ENCODE data around the gene ASIP. TPM values are rescaled to one million over a fixed set of nuclear protein-coding genes. Genes with fewer than 3 reads are reported as not detected.
"Not testable (repeated sequence)": the region's sequence is repeated elsewhere in the genome, so short reads cannot be mapped to it uniquely, and the experiment has no call there.

Gene ASIP
- total RNA-seq, 4 donors from 2014 or later = 3.5 TPM; not detected in 3

DNA sequence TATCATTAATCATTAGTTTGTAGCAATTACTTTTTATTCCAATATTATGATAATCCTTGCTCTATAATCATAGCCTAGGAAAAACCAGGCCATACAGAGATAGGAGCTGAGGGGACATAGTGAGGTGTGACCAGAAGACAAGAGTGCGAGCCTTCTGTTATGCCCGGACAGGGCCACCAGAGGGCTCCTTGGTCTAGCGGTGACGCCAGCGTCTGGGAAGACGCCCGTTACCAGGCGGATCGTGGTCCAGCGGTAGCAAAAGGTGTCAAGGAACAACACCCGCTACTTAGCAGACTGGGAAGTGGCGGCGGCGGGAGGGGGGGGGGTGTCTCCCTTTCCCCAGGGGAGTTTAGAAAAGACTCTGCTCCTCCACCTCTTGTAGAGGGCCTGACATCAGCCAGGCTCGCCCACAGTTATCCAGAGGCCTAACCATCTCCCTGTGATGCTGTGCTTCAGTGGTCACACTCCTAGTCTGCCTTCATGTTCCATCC is 57.1 kb downstream of the ASIP start:
- Histone ChIP-seq H3K4me1 (peaks cover 0 to 22% (median 13%) of the 10 kb centered on the region in 3 donors), H3K36me3 (peaks cover 0 to 26% of the 10 kb centered on the region in 2 donors)
- not testable (repeated sequence) for ATAC-seq, H3K4me3 ChIP-seq, H3K27ac ChIP-seq, H3K27me3 ChIP-seq, H3K9me3 ChIP-seq
- 80% methylated on average over 1 of the region's 15 CpGs; no CpG with 5 or more reads in 1 of the 2 donors for WGBS, 2 donors (ENCODE audit: low coverage in 1 of 2)
- TF ChIP-seq, protein P1, sequence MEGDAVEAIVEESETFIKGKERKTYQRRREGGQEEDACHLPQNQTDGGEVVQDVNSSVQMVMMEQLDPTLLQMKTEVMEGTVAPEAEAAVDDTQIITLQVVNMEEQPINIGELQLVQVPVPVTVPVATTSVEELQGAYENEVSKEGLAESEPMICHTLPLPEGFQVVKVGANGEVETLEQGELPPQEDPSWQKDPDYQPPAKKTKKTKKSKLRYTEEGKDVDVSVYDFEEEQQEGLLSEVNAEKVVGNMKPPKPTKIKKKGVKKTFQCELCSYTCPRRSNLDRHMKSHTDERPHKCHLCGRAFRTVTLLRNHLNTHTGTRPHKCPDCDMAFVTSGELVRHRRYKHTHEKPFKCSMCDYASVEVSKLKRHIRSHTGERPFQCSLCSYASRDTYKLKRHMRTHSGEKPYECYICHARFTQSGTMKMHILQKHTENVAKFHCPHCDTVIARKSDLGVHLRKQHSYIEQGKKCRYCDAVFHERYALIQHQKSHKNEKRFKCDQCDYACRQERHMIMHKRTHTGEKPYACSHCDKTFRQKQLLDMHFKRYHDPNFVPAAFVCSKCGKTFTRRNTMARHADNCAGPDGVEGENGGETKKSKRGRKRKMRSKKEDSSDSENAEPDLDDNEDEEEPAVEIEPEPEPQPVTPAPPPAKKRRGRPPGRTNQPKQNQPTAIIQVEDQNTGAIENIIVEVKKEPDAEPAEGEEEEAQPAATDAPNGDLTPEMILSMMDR (IDR thresholded peaks at IDR 0.05) = peak in 3 of 4 experiments; percentile 30 to 40 (median 38)

DNA sequence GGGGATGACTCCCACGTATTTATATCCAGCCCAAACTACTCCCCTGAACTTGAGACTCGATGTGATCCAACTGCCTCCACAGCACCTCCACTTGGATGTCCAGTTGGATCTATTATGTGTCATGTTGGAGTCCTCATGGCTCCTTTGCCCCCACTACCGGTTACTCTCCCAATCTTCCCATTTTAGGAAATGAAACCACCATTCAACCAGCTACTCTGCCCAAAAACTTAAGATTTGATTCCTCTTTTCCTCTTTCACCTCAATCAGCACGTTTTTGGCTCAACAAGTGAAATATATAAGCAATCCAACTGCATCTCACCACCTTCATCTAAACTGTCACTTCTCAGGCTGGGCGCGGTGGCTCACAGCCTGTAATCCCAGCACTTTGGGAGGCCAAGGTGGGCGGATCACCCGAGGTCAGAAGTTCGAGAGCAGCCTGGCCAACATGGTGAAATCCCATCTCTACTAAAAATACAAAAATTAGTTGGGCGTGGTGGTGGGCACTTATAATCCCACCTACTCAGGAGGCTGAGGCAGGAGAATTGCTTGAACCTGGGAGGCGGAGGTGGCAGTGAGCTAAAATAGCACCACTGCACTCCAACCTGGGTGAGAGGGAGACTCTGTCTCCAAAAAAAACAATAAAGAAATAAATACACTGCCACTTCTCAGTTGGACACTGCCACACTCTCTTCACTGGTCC is 58.5 kb downstream of the ASIP start:
- no peak overlapping the region for H3K4me3 ChIP-seq
- TF ChIP-seq POLR2AphosphoS5 (IDR thresholded peaks at IDR 0.05) = no peak
- TF ChIP-seq EP300 (IDR thresholded peaks at IDR 0.05) = no peak
- TF ChIP-seq, protein P1 (IDR thresholded peaks at IDR 0.05) = no peak
- TF ChIP-seq POLR2A (IDR thresholded peaks at IDR 0.05) = no peak
- ATAC-seq = no peak
- 78 to 96% methylated on average over 6 to 10 of the region's 11 CpGs for WGBS, 2 donors (ENCODE audit: low coverage in 1 of 2)
- no peaks in the 10 kb centered on the region for H3K27me3 ChIP-seq
- peaks cover 0 to 13% of the 10 kb centered on the region in 2 donors for H3K36me3 ChIP-seq
- H3K27ac ChIP-seq = no peak overlapping the region
- no peaks in the 10 kb centered on the region for H3K9me3 ChIP-seq
- H3K4me1 ChIP-seq = peaks cover 0 to 27% (median 13%) of the 10 kb centered on the region in 3 donors

DNA sequence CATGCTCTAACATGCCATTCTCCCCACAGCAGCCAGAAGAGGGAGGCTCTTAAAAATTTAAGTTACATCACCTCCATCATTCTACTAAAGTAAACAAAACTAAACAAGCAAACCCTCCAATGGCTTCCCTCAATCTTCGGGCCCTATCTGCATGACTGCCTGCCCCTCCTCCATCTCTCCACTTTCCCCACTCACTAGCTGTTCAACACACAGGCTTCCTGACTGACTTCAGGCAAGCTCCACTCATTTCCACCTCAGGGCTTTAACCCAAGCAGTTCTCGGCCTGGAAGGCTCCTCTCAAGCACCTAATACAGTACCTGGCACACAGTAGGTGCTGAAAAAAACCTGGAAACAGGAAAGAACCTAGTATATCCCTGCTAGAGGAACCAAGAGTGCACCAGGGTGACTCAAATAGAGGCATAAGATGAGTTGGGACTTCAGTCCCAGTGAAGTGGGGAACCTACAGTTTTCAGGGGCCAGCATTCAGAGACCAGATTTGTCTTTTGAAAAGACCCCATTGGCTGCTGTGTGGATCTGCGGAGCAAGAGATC is 59.1 kb downstream of the ASIP start:
- TF ChIP-seq POLR2AphosphoS5 (IDR thresholded peaks at IDR 0.05) (no peak), POLR2A (IDR thresholded peaks at IDR 0.05) (no peak), EP300 (IDR thresholded peaks at IDR 0.05) (no peak)
- TF ChIP-seq, protein P1 (IDR thresholded peaks at IDR 0.05) = no peak
- H3K4me1 ChIP-seq = peaks cover 0 to 27% (median 13%) of the 10 kb centered on the region in 3 donors
- H3K27me3 ChIP-seq = no peaks in the 10 kb centered on the region
- H3K4me3 ChIP-seq = no peak overlapping the region
- WGBS, 2 donors (ENCODE audit: low coverage in 1 of 2) = 80 to 100% methylated on average over 1 to 2 of the region's 3 CpGs
- no peak for ATAC-seq
- H3K36me3 ChIP-seq = peaks cover 0 to 6% of the 10 kb centered on the region in 2 donors
- H3K27ac ChIP-seq = no peak overlapping the region
- H3K9me3 ChIP-seq = no peaks in the 10 kb centered on the region

DNA sequence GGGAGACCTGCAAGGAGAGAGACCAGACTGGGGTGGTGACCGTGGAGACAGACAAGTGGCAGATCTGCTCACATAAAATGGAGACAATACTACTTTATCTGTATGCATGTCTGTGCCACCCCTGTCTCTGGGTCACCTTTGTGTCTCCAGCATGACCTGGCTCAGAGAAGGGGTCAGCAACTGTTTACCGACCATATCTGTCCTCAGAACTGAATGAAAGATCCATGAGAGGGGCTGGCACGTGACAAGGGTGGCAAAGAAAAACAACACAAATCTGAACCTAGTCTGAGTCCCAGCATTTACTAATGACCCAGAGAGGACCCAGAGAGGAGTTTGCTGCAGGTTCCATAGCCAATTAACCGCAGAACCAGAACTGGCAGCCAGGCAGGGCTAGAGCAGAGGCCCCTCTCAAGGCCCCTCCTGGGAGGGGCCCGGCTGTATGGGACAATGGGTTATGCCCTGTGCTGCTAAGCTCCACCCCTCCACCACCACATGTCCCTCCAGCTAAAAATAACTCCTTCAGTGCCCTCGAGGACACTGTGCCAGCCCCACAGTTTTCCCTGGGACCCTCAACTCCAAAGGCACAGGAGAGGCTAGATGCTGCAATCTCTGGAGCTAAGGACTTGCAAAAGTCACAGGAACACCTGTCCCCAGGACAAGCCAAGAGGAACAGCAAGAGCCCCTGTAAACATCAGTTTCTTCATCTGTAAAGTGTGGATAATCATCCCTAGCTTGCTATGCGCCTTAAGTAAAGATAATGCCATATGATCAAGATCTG is 59.8 kb downstream of the ASIP start:
- no peaks in the 10 kb centered on the region for H3K36me3 ChIP-seq
- no peaks in the 10 kb centered on the region for H3K27me3 ChIP-seq
- H3K4me3 ChIP-seq = no peak overlapping the region
- 62 to 83% methylated on average over 1 to 3 of the region's 7 CpGs for WGBS, 2 donors (ENCODE audit: low coverage in 1 of 2)
- peaks cover 0 to 27% (median 13%) of the 10 kb centered on the region in 3 donors for H3K4me1 ChIP-seq
- no peaks in the 10 kb centered on the region for H3K9me3 ChIP-seq
- TF ChIP-seq, protein P1 (IDR thresholded peaks at IDR 0.05) = no peak
- TF ChIP-seq POLR2A (IDR thresholded peaks at IDR 0.05) = no peak
- no peak for TF ChIP-seq POLR2AphosphoS5 (IDR thresholded peaks at IDR 0.05)
- no peak for TF ChIP-seq EP300 (IDR thresholded peaks at IDR 0.05)
- no peak overlapping the region for H3K27ac ChIP-seq
- ATAC-seq = no peak

All from gastroesophageal sphincter (tissue), 4 donors.